Omental fat pad (tissue), 4 donors: ENCODE data around the gene DHRSX. TPM values are rescaled to one million over a fixed set of nuclear protein-coding genes. Genes with fewer than 3 reads are reported as not detected.
"Not testable (repeated sequence)": the region's sequence is repeated elsewhere in the genome, so short reads cannot be mapped to it uniquely, and the experiment has no call there.

Experiments
- ATAC-seq: fragments of 150-250 bp; one replicate; pipeline ENCODE4 v1.9.1; 2016; ENCODE audit warnings: mild to moderate bottlenecking, moderate library complexity; ENCODE audit not compliant: low FRiP score
- DNase-seq: peaks from one replicate; pipeline ENCODE4 v3.0.0-alpha.2; 2019; ENCODE audit warnings: low spot score
- CTCF ChIP-seq, 3 donors: fragments of 450-650 bp; IDR thresholded peaks; one replicate each; pipeline ENCODE4 v1.5.1; 2016 to 2017; ENCODE audit warnings: antibody characterized with exemption in 3 of 3, mild to moderate bottlenecking in 3 of 3, moderate library complexity in 2 of 3
- total RNA-seq, 4 donors: library from RNA; depleted of rRNA; stranded (reverse); fragments of >200 nt; gene quantifications; one replicate each; pipeline ENCODE4 v1.1.0, GENCODE V29; 2016

Gene DHRSX
- total RNA-seq, 4 donors from 2014 or later = 18.6 to 34.2 (median 21.4) TPM

GRCh38 chrX:2286731-2287130 lies 214.0 kb downstream of the DHRSX start:
- DNase-seq (no peak), ATAC-seq (no peak)
- no peak for TF ChIP-seq CTCF (IDR thresholded peaks at IDR 0.05)

- DNase-seq = no peak
Observed at GRCh38 chrX:2284601-2285000, 216.2 kb downstream of the DHRSX start.

GRCh38 chrX:2284133-2284532 lies 216.6 kb downstream of the DHRSX start:
- no peak for TF ChIP-seq CTCF (IDR thresholded peaks at IDR 0.05)
- no peak for ATAC-seq
- DNase-seq = no peak

More at GRCh38 chrX:2284601-2285000, 216.2 kb downstream of the DHRSX start:
- no peak for ATAC-seq
- TF ChIP-seq CTCF (IDR thresholded peaks at IDR 0.05) = no peak

- ATAC-seq = no peak
Observed at GRCh38 chrX:2283111-2283859, 217.5 kb downstream of the DHRSX start.

GRCh38 chrX:2282490-2283090 lies 218.2 kb downstream of the DHRSX start:
- DNase-seq = no peak
- ATAC-seq = no peak
- TF ChIP-seq CTCF (IDR thresholded peaks at IDR 0.05) = no peak

More at GRCh38 chrX:2283111-2283859, 217.5 kb downstream of the DHRSX start:
- DNase-seq = no peak
- TF ChIP-seq CTCF (IDR thresholded peaks at IDR 0.05) = no peak

- no peak for ATAC-seq
- DNase-seq = no peak
- no peak for TF ChIP-seq CTCF (IDR thresholded peaks at IDR 0.05)
Observed at GRCh38 chrX:2272337-2272736, 228.4 kb downstream of the DHRSX start.

- not testable (repeated sequence) for ATAC-seq, DNase-seq
Observed at GRCh38 chrX:2271595-2271994, 229.2 kb downstream of the DHRSX start.

- not testable (repeated sequence) for DNase-seq, ATAC-seq
Observed at GRCh38 chrX:2270783-2271182, 230.0 kb downstream of the DHRSX start.
